Stimulated activated CD4-positive, alpha-beta T cell treated with anti-CD3 and anti-CD28 coated beads, TNF-alpha, amount 100 ng/mL, for 48 hours (primary cell): Measurements from ENCODE around the gene EXOC3L1.

ENCODE experiments used
- DNase-seq, 3 donors: peaks; one replicate each; pipeline ENCODE4 v3.0.0-alpha.2; 2020; ENCODE audit warnings: low read depth in 3 of 3

Gene EXOC3L1

DNA sequence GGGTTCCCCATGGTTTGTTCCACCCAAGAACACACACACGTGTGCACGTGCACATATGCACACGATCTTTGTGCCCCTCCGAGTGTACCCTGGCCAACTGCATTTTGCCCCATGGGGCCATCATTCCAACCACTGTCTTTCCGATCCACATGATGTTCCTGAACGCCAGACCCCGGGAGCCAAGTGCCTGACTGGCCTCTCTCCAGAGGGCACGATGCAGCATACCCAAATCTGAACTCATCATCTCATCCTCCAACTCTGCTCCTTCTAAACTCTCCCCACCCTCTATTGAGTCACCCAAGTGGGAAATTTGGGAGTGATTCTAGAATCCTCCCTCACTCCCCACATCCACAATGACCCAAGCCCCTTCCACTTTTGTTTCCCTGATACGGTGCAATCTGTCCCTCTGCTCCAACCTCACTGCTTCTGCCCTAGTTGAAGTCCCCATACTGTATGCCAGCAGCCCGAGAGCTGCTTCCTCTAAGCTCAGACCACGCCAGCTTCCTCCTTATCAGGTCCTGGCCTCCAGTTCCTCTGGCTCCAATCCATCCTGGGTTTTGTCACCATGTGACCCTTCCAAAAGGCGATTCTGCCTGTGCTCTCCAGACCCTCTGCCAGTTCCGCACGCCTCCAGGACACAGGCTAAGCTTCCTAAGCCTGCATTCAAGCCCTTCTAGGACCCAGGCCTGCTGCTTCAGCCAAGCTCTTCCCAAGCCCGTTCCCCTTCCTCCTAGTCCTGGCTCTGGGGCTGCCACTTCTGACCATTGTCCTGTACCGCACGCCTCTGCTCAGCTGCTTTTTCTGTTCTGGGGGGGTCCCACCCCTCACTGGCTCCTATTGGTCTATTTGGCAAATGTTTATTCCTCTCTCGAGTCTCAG lies 26.9 kb upstream of the EXOC3L1 start:
- DNase-seq = no peak

DNA sequence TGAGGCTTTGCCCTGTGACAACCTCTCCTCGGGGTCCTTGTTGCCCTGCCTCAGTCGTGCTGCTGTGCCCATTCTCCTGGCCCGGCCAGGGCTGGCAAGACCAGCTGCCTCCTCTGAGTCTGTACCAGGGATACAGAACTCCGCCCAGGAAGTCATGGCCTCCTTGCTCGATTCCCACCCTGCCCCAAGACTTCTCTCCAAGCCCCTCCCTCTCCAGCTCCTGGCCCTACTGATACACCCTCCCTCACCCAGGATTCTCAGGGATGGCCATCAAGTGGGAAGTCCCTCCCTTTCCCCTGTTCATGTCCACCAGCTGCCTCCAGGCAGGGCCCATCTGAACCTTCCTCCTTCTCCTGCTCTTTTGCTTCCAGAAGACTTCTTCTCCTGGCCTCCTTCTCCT lies 25.8 kb upstream of the EXOC3L1 start:
- DNase-seq = no peak

DNA sequence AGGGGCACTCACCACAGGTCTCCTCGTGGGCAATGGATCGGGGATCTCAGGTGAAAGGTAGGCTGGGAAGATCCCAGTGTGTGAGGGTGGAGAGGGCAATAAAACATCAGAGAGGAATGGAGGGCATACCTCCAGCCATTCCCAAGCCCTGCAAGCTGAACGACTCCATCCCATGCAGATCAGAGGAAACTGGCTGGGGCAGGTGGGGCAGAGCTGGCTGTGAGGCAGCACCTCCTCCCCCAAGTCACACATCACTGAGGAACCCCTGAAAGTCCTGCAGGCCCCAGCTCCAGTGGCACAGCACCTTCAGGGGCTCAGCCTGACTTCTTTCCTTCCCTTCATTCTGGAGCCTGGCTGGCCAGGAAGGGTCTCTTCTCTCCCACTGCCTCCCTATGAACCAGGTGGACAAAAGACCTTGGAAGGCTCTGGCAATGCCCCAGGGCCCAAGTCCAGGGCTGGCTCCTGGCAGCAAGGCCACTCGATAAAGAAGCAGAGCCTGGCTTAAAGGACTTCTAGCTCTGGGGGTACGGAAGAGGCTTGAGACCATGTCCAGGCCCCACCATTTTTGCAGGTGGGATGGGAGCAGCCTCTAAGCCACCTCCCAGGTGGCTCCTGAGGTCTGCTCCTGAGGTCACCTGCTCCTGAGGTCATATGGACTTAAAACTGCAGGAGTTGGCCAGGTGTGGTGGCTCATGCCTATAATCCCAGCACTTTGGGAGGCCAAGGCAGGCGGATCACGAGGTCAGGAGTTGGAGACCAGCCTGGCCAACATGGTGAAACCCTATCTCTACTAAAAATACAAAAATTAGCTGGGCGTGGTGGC lies 23.5 kb upstream of the EXOC3L1 start:
- DNase-seq = no peak

DNA sequence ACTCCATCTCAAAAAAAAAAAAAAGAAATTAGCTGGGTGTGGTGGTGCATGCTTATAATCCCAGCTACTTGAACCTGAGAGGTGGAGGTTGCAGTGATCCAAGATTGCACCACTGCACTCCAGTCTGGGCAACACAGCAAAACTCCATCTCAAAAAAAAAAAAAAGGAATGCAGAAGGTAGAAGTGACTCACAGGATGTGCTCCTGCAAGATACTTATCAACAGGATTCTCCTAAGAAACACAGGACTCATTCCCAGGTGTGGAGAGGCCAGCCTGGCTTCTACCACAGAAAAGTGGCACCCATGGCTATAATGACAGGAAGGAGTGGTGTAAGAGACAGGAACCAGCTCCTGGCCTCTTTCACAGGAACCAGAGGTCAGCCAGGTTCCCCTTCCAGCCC lies 22.8 kb upstream of the EXOC3L1 start:
- DNase-seq = no peak

DNA sequence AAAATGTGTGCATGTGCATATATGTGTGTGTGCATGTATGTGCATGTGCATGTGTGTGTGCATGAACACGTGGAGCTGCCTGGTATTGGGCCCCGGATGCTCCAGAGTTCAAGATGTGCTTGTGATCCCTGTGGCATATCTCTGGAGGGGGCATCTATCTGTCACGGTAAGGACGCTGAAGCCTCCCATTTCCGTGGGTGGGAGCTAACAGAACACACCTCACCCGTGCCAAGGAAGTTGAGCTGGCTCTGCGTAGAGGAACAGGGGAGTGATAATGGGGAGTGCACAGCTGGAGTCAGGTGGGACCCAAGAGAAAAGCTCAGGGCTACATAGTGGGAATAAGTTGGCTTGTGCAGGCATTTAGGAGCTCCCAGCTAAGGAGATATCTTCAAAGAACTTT lies 21.7 kb upstream of the EXOC3L1 start:
- DNase-seq = no peak

DNA sequence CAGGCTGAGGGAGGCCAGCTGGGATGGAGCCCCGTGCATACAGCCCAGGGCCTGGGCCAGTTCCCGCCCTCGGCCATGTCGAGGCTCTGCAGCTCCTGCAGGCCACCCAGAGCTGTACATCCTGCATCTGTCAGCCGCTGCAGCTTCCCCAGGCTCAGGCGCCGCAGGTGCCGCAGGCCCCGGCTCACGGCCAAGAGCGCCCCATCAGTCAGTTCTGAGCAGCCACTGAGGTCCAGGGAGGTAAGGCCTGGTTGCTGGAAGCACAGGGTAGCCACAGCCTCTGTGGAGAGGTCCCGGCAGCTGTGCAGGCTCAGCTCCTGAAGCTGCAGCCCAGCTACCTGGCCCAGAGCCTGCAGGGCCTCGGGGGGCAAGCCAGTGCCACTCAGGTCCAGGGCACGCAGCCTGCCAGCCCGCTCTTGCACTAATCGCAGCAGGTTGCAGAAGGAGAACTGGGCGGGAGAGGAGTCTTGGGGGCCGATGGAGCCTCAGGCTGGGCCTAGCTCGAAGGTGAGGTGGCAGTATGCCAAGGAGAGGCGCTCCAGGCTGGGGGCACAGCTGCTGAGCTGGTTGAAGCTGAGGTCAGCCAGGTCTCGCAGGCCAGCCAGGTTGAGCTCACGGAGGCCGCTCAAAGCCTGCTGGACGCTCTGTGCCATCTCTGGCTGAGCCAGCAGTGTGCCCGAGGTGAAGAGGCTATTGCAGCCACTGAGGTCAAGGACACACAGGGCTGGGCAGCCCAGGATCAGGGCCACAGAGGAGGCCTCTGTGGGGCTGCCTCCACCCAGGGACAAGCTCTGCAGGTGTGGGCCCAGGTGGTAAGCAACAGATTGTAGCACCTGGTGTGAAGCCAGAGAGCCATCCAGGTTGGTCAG lies 20.4 kb upstream of the EXOC3L1 start:
- no peak for DNase-seq

DNA sequence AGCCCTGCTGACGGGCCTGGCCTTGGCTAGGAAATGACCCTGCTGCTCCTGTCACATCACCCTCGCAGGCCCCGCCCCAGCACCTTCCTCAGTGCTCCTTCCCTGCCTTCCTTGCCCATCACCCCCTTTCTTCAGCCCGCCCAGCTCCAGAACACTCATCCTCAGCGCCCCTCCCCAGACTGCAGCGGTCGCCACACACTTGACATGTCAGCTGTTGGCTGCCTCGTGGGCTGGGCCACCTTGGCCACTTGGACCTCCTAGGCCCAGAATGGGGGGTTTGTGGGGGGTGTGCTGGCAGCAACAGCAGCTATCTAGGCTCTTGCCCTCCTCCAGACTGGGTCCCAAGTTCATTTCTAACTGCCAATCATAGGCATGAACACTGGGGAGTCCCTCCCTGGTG lies 19.6 kb upstream of the EXOC3L1 start:
- DNase-seq = no peak

DNA sequence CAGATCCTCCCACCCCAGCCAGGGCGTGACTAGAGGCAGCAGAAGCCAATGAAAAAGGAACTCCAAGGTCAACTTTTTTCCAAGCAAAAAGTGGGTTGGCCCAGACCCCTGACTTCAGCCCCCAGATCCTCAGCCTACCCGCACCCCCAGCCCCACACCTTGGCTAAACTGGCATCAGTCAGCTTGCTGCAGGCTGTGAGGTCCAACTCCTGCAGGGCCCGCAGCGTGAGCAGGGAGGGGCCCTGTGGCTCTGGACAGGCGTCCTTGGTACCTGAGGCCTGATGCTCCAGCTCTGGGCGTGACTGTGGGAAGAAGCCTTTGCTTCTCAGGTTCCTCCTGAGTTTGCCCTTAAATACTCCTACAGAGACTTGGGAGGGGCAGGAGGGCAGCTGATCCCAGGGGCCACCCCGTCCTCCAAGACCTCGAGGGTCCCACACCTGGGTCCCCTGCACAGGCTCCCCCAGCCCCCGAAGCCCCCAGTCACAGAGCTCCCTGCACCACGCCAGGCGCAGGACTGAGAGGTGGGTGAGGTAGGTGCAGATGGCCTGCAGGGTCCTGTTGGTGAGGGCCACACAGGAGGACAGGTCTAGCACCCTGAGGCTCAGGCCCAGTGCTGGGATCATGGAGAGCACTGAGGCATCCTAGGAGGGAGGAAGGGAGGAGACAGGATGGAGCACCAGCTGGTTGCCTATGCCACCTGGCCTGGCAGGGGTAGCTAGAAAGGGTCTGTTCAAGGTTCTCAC lies 18.4 kb upstream of the EXOC3L1 start:
- DNase-seq = no peak

DNA sequence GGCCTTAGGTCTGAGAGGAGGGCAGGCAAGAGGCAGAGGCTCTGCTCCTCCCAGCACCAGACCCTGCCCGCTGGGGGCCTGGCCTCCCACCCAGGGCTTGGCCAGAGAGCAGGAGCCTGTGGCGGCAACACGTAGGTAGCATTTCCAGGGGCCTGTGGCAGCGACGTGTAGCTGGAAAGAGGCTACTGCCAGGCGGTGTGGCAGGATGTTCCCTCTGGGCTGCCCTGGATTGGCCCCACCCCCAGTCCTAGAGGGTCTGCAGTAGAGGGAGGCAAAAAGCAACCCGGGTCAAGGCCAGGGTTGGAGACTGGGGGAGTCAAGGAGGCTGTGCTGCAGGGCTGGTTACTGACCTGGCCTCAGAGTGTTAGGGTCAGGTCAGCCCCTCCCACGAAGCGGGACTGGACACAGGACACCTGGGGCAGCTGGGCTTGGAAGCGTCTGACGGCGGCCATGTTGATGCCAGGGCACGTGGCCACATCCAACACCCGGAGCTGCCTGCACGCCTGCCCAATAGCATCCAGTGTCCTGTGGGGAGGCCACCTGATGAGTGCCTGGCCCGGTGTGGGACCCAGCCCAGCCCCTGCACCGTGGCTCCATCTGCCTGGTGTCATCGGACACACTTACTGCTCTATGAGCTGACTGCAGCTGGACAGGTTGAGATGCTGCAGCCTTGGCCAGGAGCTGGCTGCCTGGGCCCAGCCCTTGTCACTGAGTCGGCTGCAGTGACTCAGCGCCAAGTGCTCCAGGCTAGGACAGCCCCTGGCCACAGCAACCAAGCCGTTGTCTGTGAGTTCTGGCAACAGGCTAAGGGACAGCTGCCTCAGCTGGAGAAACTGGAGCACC lies 17.5 kb upstream of the EXOC3L1 start:
- DNase-seq = no peak

DNA sequence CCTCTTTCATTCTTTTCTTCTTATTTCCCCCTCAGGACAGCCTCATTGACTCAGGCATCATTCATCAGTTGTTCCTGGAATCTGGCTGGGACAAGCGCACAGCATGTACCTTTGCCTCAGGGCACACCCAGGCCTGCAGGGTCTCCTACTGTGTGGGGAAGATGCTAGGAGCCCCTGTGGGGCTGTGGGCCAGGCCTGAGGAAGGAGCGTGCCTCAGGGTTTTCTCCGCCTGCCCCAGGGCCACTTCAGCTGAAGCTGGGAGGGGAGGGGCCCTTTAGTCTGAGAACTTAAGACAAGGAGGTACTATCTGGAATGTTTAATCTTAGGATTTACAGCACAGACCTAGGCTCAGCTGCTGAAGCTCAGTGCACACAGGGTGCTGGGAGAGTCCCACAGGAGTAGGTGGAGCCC lies 16.9 kb upstream of the EXOC3L1 start:
- DNase-seq = no peak

DNA sequence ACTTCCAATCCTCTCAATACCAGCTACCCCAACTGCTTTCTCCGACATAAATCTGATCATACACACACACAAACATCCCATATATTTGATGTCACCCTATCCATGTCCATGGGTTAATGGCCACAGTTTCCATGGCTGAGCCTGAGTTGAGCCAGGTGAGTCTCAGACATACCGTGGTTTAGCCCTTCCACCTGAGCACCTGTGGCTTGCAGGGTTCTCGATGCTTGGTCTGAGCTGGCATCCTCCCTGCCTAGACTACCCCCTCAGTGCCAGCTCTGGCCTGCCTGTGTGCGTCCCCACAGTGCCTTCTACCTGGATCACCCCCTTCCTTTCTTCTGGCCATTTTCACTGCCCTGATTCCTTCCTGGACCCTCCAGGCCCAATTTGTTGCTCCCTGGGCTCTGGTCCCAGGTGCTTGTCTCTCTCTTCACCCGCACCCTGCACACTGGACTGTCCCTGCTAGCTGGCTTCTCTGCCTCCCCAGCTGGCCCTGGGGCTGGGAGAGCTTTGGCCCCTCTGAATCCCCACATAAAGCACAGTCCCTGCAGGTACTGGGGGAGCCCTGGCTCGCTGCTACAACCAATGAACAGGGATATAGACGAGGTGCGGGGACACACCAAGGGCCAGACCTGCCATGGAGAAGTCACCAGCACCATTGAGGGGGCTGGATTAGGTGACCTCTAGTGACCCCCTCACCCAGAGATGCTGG lies 16.3 kb upstream of the EXOC3L1 start:
- DNase-seq = no peak

DNA sequence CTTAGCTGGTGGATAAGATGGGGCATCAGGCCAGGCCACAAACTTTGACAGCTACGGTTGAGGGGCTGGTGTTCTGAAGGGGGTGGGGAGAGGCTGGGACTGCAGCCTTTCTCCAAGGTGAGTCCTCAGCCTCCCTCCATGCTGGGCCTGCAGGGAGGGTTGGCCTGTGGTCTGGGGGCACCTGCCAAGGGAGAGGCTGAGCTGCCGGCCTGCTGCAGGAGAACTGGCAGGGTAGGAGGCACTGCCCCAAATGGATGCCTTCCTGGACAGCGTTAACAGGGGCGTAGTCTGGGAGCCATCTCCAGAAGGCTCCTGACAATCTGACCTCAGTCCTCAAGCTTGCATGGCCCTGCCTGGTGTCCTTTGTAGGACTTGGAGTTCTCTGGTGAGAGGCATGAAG lies 14.1 kb upstream of the EXOC3L1 start:
- no peak for DNase-seq

DNA sequence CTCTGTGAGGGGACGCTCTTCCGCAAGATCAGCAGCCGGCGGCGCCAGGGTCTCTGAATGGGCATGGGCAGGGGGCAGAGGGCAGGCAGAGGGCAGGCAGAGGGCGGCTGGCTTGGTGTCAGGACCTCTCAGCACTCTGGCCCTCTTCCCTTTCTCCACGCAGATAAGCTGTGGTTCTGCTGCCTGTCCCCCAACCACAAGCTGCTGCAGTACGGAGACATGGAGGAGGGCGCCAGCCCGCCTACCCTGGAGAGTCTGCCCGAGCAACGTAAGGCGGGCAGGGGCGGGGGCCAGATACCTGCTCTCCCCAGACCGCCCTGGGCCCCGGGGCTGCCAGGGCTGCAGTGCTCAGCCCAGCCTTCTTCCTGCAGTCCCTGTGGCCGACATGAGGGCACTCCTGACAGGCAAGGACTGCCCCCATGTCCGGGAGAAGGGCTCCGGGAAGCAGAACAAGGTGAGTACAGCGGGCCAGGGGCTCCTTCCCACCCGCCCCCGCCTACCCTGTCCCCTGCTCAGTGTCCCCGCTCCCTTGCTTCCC lies 13.1 kb upstream of the EXOC3L1 start:
- DNase-seq = no peak

DNA sequence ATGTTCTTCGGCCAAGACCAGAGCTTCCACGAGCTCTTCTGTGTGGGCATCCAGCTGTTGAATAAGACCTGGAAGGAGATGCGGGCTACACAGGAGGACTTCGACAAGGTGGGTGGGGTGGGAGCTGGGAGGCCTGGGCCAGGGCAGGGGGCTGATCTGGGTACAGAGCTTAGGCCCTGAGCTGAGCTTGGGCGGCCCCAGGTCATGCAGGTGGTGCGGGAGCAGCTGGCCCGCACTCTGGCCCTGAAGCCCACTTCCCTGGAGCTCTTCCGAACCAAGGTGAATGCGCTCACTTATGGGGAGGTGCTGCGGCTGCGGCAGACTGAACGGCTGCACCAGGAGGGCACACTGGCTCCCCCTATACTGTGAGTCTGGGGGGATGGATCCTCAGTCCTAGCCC lies 12.5 kb upstream of the EXOC3L1 start:
- no peak for DNase-seq

DNA sequence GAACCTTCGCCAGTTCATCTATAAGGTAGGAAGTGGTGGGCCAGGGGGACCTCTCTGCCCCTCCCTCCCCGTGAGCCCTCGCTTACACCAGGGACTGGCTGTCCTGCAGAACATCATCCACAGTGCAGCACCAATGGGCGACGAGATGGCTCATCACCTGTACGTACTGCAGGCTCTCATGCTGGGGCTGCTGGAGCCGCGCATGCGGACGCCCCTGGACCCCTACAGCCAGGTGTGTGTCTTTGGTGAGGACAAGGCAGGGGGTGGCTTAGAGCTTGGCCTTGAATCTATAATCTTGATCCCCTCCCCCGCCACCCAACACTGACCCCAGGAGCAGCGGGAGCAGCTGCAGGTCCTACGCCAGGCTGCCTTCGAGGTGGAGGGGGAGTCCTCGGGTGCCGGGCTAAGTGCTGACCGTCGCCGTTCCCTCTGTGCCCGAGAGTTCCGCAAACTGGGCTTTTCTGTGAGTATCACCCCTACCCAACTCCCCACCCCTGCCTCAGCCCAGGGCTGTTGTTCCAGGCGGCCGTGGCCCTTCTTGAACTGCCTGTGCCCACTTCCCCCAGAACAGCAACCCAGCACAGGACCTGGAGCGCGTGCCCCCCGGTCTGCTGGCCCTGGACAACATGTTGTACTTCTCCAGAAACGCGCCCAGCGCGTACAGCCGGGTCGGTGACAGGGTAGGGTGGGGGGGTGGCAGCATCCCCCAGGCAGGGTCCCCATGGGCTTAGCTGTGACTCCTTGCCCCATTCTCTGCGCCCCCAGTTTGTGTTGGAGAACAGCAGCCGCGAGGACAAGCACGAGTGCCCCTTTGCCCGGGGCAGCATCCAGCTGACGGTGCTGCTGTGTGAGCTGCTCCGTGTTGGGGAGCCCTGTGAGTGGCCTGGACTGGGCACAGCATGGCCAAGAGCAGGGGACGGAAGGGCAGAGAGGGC lies 11.7 kb upstream of the EXOC3L1 start:
- no peak for DNase-seq

DNA sequence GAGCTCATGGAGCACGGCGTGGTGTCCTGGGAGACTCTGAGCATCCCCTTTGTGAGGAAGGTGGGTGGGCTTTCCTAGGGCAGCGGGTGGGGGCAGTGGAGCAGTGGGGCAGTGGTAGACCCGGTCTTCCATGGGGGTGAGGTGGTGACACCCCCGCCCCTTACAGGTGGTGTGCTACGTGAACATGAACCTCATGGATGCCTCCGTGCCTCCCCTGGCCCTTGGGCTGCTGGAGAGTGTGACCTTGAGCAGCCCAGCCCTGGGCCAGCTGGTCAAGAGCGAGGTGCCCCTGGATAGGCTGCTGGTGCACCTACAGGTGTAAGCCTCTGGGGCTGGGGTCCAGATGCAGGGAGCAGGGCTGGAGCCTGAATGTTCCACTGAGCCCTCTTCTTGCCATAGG lies 10.6 kb upstream of the EXOC3L1 start:
- DNase-seq = no peak

DNA sequence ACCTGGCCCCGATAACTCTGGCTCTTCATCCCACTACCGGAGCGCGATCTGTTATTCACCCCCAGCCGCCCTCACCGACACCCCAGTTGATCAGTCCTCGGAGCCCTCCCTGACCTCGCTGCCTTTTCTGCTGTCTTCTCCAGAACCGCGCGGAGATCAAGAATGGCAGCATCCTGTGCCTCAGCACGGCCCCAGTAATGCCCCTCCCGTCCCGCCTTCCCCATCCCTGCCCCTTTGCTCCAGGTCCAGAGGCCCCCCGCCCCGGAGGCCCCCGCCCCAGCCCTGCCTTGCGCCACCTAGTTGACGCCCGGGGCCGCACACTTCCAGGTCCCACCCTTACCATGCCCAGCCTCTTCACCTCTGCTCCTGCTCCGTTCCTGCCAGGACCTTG lies 9.9 kb upstream of the EXOC3L1 start:
- DNase-seq = no peak

DNA sequence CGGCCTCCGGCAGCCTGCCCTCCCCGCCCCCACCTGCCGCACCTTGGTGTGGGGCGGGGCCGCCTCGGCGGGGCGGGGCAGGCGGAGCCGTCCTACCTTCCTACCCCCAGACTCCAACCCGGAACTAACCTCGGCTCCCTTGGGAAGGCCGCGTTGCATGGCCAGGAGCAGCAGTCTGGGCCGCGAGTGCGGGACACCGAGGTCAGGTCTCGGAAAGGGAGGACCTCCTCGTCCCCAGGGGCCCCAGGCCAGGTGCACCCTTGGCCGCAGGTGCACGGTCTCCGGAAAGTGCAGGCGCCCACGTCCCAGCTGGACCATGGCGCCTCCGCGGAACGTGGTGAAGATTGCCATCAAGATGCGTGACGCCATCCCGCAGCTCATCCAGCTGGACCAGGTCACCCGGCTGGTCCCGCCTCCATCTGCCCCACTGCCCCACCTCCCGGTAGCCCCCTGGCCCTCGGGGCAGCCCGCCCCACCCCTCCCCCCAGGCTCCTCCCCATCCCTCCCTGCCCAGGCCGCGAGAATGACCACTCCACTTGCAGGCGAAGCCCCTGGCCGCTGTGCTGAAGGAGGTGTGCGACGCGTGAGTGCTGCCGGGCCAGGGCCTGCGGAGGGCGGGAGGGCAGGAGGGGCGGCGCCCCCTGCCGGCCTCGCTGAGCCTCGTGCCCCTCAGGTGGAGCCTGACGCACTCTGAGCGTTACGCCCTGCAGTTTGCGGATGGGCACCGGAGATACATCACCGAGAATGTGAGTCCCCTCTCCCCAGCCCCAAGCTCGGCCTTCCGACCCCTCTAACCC lies 9.3 kb upstream of the EXOC3L1 start, which contains the start of gene ELMO3:
ELMO3 (plus strand) TSS at position 121 of the 797 bp plus-strand sequence; CDS start at position 317, 196 bp downstream.
- no peak for DNase-seq
